Endothelial cell of umbilical vein (primary cell): ENCODE data around the gene SEC24C.
"Not testable (repeated sequence)": the region's sequence is repeated elsewhere in the genome, so short reads cannot be mapped to it uniquely, and the experiment has no call there.

Experiments used
- CTCF ChIP-seq, 2 donors: IDR thresholded peaks; 1 replicate in 1 of 2; 2 replicates in 1 of 2; pipeline ENCODE4 v1.5.1; 2011; ENCODE audit warnings: low read length in 2 of 2, mild to moderate bottlenecking in 2 of 2, moderate library complexity in 2 of 2, control low read depth in 1 of 2, inconsistent platforms in 1 of 2, low read depth in 1 of 2; ENCODE audit not compliant: insufficient read depth in 1 of 2; ENCODE audit errors: extremely low read depth in 1 of 2
- EZH2 ChIP-seq: IDR thresholded peaks from 2 replicates; pipeline ENCODE4 v1.6.1; 2012; ENCODE audit warnings: borderline replicate concordance, low read depth, mild to moderate bottlenecking, moderate library complexity, low read length, inconsistent platforms; ENCODE audit not compliant: severe bottlenecking
- GATA2 ChIP-seq: IDR thresholded peaks from 2 replicates; pipeline ENCODE4 v1.7.0; 2011; ENCODE audit warnings: low read depth, mild to moderate bottlenecking, moderate library complexity, mixed read lengths, low read length; ENCODE audit not compliant: insufficient read length, insufficient read depth
- JUN ChIP-seq: IDR thresholded peaks from 2 replicates; pipeline ENCODE4 v1.6.1; 2011; ENCODE audit warnings: borderline replicate concordance, low read depth; ENCODE audit not compliant: insufficient read length, insufficient read depth
- POLR2A ChIP-seq: IDR thresholded peaks from 2 replicates; pipeline ENCODE4 v1.6.1; 2012; ENCODE audit warnings: low read depth, mild to moderate bottlenecking, control low read depth, low read length
- POLR2AphosphoS5 ChIP-seq: IDR thresholded peaks from 2 replicates; pipeline ENCODE4 v1.6.1; 2012; ENCODE audit warnings: low read depth, mild to moderate bottlenecking, control low read depth, low read length, moderate library complexity; ENCODE audit not compliant: insufficient read depth

DNA sequence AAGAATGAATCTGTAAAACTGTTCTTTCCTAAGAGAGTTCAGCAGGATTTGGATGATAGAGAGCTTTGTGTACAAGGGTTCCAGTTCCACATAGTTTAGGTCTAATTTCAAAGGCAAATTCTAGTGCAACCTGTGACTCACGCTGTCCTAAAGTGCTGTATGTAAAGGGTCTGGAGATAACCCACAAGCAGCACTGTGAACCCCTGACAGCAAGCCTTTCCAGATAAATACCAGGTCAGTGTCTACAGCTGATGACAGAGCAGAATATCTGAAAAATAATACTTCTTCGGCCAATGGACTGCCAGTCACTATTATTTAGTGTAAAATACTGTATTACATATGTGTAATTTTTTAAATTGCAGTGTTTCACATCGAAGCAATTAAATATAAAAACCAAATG, 30.3 kb upstream of the SEC24C start:
- not testable (repeated sequence) for TF ChIP-seq EZH2; POLR2AphosphoS5; CTCF (IDR thresholded peaks at IDR 0.05; ENCODE audit: extremely low read depth in 1 of 2, insufficient read depth in 1 of 2, low read depth in 1 of 2, low read length in 2 of 2); GATA2; JUN; POLR2A
